Measurements from ENCODE around the gene CFAP100.

DNA sequence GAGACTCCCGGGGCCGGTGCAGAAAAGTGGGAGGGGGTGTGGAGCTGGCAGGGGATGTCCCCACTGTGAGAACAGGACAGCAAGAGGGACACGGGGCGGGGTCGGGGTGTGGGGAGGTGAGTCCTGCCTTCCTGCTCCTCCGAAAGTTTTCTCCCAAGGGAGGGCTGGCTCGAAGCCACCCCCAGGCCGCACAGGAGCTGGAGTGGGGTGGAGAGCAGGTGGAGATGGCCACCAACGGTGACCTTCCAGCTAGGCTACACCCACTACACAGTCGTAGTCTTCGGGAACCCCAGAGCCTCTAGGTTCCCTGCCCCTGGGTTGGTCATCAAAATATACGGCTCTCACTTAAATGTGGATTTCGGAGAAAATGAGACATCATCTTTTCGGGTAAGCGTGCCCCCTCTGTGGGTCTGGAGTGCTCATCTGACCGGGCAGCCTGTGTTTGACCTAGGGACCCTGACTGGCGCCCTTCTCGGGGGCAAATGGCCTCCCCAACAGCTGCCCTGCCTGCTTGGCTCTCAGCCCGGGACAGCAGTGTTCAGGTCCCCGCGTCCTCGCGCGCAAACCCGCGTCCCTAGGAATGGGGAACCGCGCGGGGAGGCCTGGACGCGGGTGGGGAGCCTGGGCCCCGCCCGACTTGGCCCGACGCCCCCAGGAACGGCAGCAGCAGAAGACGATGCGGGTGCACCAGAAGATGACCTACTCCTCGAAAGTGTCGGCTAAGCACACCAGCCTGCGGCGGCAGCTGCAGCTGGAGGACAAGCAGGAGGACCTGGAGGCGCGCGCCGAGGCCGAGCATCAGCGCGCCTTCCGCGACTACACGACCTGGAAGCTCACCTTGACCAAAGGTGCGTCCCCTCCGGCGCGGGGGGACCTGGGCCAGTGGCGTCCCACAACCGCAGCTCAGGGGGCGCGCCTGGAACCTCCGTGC is 21.2 kb downstream of the CFAP100 start:
- no peak for TF ChIP-seq FOXM1 (IDR thresholded peaks at IDR 0.05; ENCODE audit: borderline replicate concordance, low read depth)
- TF ChIP-seq, protein P1, sequence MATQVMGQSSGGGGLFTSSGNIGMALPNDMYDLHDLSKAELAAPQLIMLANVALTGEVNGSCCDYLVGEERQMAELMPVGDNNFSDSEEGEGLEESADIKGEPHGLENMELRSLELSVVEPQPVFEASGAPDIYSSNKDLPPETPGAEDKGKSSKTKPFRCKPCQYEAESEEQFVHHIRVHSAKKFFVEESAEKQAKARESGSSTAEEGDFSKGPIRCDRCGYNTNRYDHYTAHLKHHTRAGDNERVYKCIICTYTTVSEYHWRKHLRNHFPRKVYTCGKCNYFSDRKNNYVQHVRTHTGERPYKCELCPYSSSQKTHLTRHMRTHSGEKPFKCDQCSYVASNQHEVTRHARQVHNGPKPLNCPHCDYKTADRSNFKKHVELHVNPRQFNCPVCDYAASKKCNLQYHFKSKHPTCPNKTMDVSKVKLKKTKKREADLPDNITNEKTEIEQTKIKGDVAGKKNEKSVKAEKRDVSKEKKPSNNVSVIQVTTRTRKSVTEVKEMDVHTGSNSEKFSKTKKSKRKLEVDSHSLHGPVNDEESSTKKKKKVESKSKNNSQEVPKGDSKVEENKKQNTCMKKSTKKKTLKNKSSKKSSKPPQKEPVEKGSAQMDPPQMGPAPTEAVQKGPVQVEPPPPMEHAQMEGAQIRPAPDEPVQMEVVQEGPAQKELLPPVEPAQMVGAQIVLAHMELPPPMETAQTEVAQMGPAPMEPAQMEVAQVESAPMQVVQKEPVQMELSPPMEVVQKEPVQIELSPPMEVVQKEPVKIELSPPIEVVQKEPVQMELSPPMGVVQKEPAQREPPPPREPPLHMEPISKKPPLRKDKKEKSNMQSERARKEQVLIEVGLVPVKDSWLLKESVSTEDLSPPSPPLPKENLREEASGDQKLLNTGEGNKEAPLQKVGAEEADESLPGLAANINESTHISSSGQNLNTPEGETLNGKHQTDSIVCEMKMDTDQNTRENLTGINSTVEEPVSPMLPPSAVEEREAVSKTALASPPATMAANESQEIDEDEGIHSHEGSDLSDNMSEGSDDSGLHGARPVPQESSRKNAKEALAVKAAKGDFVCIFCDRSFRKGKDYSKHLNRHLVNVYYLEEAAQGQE (IDR thresholded peaks at IDR 0.05; ENCODE audit: low read depth), result no peak
- no peak for TF ChIP-seq CREB1 (IDR thresholded peaks at IDR 0.05; ENCODE audit: low read depth)
- no peak for TF ChIP-seq CEBPB (IDR thresholded peaks at IDR 0.05)
- TF ChIP-seq EGR1 (IDR thresholded peaks at IDR 0.05), result no peak
- TF ChIP-seq EP300 (IDR thresholded peaks at IDR 0.05; ENCODE audit: borderline replicate concordance), result no peak
- no peak for TF ChIP-seq RAD21 (IDR thresholded peaks at IDR 0.05; ENCODE audit: low read depth)

All from Ishikawa (cell line).